NCI-H1417 (cell line): ENCODE results near the gene LBX1.

Source experiments
- DNase-seq, 3 experiments: peaks; one replicate each; lab custom pipeline; 2025; lab: John Stamatoyannopoulos, UW

The LBX1 gene

DNA sequence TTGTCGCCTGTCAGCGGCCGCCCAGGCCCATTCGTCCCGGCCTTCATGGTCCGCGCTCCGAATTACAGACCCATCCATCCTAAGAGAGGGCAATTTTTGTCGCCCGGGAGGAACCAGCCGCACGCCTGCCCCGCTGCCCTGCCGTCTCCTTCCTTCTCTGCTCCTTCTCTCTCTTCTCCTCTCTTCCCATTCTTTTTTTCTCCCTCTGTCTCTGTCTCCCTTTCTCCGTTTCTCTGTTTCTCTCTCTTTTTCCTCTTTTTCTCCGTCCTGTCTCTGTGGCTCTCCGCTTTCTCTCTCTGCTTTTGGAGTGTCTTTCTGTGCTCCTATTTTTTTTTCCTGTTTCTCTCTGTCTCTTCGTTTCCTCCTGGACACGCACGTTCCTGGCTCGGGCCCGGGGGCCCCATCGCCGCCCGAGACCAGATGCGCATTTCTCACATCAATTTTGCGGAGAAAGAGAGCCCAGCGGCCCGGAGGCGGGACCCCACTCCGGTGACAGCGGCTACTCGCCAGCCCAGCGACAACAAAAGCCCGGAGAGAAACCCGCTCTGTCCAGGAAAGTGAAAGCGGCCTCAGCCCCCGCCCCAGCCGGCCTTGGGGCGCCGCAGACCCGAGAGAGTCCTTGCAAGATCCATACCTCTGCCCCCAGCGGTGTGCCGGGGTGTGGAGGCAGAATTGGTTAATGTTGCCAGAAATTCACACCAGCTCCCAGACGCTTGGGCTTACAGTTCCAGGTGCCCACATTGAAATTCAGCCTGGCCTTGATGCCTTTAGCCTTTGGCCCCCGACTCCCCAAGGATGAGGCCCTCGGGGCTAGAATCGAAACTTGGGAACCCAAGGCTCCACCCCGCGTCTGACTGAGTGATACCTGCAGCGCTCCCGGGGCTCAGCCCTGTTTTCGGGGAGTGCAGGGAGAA lies 4.1 kb downstream of the LBX1 start:
- peak in 2 of 3 experiments; percentile 36 to 57 for DNase-seq

DNA sequence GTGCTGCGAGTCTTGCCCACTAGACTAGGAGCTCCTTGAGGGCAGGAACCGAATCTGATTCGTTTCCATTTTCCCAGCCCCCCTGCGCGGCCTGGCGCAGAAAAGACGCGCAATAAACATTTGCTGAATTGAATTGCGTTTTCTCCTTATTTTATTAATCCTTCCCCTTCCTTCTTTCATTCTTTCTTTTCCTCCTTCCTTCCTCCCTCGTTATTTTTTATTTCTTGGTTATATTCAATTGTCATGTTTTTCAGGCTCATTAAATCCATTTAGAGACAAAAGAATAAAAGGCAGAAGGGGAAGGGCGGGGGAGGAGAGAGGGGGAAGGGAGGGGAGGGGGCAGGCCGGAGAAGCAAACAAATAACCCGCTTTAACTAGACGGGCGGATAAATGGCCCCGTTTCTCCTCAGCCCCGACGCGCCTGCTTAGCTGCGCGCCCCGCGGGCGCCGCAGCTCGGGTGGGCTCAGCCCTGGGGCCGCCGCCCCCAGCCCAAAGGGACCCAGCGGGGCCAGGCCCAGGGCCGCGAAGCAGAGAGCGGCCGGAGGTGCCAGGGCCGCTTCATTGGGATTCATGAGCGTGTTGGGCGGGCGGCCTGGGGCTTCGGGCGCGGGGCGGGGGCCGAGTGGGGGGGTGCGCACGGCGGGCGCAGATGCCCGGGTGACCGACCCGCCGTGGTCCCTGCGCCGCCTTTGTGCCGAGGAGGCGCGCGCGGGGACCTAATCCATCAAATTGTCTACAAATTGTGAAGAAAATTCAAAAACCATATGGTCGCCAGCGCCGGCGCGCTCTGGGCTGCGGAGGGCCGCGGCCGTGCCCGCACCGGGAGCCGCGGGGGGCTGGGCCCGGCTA lies 5.0 kb downstream of the LBX1 start:
- peak in 2 of 3 experiments; percentile 42 to 60 for DNase-seq

DNA sequence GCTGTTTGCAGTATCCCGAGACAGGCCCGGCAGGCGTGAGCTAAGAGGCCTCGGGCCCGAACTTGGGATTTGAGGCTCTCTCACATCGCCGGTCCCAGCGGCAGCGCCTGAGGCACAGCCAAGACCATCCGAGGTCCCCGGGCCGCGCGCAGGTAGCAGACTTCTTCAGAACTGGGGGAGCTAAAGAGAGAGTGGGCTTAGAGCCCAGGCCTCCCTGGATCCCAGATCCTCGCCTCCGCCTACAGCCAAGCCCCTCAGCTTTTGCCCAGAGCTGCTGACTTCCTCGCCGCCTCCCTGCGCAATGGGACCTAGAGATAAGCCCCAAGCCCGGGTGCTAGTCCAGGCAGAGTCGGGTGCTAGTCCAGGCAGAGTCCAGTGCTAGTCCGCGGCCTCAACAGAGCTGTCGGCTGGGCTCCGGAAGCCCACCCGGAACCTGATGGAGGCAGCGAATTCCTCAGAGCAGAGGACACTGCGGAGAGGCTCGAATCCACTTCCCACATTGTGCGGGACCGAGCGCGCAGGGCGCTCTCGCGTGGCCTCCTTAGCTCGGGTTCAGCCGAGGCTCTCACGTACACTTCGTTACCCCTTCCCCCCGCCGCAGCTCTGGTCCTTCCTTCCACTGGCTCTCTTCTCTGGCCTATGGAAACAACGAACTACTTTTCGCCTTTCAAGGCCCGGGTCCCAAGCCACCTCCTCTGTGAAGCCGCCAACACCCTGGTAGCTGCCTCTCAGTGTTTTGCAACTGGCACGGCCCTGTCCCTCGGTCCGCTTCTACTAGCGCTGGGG lies 5.8 kb downstream of the LBX1 start:
- DNase-seq = no peak

DNA sequence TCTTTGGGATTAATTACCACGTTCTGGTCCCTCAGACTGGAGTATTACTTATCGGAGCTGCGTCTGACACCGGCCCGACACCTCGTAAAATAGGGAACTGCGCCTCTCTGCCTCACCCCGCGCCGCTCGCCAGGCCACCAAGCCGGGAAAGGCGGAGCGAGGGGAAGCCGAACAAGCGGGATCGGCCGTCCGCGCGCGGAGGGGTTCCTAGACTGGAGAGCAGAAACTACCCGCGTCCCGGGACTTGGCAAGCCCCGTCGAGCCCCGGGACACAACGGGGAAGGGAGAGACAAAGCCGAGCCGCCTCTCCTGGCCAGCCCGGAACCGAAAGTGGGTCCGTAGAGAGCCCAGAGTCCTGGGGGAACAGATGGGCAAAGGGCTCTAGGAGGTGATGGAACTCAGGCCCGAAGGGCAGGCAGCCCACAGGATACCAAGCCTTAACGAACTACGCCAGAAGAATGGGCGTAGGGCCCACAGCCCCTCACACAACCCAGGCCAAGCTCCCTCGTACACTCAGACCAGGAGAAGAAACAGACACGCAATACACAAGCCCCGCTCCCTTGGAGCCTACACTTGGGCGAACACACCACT lies 6.5 kb downstream of the LBX1 start:
- DNase-seq = no peak

DNA sequence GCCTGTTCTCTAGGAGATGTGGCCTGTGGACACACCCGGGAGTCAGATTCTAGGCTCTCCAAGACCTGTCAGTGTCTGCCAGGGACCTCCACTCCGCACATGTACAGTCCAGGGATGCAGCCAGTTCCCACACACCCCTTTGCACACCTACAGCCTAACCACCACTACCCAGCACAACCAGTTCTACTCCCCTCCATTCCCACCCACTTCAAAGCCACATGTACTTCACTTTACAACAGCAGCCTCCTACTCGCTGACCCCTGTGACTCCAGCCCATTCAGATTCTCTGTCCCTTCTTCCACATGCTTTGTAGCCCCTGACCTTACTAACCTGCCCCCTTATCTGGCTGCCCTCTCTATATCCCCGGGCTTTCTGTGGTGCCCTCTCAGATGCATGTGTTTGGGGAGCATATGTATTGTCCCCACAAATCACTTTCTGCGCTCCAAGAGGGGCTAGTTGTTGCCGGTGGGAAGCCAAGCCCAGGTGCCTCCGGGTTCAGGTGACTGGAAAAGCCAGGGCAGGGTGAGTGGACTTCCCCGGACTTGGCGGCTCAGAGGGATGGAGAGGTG lies 7.2 kb downstream of the LBX1 start:
- no peak for DNase-seq

DNA sequence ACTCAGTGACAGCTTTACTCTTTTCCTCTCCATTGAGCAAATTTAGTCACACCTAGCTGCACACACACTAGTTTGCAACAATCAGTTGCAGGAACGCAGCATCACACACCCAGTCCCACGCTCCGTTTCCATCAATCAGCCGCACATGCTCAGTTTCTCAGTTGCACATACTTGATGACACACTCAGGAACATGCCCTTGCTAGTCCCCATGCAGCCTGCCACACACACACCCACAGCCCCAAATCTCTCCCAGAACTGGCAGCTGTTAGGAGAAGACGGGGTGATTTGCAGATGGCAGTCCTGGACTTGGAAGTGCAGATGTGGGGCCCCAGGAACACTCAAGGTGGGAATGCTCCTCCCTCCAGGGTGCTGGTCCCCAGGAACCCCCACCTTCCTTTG lies 7.7 kb downstream of the LBX1 start:
- DNase-seq = no peak

DNA sequence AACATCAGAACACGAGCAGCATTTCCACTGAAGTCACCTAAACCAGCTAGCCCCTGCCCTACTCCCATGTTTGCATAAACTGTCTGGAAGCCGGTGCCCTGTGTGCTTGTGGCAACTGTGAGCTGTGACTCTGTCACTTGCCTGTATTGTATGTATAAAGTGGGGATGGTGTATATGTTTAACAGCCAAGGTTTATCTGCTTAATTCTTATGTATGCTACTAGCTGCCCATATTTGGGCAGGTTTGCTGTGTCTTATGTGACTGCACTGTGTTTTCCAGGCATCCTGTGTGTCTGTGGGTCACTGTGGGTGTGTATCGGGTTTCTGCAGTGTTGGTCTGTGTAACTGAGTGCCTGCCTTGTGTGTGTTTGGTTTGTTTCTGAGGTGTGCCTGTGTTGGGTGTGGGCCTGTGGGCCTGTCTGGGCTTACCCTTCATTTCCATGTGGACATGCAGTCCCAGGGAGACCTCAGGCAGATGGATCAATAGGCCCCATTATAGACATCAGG lies 9.3 kb downstream of the LBX1 start:
- DNase-seq = no peak

DNA sequence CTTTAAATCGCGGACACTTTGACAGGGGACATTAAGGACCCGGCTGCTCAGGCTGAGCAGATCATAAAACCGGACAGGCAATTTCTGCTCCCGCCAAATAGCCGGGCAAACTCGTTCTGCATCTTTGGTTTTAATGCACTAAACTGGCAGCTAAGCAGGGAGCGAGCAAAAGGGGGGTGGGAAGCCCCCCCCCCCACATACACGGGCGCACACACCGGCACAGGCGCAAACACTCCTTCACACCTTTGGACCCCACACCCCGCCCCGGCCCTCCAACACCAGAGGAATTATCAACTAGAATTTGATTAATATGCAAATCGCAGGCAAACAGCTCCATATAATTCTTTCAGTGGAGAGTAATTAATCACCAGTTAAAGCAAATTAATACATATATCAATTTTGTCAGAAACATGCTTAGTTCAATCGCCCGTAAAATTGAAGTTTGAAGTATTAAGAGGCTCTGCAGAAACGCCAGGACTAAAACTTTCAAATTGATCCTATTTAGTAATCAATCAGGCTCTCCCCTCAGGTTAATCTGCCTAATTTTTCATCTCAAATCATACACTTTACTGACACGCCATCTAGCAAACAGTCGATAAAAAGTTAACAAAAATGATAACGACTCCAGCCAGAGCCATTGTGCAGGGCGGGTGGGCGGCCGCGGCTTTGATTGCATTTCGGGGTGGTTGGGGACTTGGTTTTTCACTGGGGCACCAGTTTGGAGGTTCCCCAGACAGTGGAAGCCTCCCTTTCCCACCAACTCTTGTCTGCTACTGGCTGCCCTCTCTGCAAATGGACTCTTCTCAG lies 9.9 kb downstream of the LBX1 start:
- DNase-seq = no peak

DNA sequence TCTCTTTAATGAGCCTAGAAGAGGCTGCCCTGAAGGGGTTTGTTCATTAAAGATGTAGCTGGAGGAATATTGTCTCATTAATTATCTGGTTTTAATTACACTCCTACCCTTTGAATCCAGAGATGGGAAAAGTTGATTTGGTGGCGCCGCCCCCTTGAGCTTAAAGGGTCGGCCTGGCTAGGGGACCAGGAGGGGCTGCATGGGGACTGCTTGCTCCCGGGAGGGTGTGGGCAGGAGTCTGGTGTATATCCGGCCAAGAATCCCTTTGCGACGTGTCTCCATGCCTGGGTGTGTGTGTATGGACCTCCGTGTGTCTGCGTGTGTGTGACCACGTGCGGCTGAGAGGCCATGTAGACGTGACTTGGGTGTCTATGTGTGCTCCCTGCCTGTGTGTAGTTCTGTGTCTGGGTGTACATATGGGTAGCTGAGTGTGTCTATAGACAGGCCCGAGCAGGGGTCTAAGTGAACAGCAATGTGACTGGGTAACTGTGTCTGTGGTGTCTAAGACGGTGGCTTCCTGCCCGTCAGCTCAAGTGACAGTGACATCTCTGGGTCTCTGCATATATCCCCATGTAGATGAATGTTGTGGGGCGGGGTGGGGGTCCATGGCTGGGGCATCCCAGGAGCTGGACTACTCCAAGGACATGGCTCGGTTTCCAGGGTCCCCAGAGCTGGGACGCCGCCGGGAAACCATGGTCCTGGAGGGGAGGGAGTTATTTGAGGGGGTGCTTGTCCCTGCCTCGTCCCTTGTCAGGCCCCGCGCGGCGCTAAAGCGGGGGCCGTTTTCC lies 10.7 kb downstream of the LBX1 start:
- no peak for DNase-seq

DNA sequence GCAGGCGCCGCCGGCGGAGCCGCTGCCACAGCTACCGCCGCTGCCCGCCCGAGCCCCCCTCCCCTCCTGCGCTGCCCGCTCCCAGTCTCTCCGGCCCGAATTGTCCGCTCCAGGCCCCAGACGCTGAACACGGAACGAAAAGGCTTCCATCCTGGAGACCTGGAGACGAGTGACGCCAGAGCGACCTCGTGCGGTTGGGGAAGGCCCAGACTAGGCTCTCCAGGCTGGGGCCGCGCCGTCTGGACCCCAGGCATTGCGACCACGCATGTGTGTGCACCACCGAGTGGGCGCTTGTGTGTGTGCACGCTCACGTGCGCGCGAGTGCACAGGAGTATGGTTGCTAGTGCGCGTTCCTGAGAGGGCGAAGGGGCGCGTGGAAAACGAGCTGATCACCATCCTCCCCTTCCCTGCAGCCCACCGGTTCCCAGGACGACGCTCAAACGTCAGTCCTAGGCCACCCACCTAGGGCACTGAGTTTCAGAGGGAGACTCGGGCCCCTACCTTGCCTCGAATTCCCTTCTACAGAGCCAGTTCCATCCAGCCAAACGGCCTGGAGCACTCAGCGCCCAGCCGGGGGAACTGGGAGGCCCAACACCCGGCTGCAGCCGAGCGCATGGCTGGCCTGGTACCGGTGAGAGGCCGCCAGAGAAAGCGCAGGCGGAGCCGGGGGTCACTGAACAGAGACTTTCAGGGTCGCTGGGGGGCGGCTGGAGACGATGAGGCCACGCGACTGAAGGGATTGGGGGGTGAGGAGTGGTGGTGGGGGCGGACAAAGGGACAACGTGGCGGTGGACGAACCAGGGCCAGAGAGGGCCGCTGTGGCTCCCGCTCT lies 11.6 kb downstream of the LBX1 start:
- DNase-seq = peak in 1 of 3 experiments; percentile 48

DNA sequence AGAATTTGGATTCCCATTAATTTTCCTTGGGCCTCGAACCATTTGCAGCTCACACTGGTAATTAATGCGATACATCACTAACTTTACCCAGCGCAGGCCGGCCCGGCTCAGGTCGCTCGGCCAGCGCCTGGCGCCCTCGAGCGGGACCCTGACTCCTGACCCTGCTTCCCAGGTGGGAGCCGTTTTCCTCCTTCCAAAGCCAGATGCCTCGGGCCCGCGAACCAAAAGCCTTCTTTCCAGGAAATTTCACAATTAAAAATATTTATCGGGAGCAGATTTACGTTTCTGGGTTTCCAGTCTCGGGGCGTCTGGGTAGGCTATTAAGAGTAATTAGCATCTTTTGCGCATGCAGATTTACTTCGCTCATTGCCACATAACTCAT lies 12.2 kb downstream of the LBX1 start:
- no peak for DNase-seq

DNA sequence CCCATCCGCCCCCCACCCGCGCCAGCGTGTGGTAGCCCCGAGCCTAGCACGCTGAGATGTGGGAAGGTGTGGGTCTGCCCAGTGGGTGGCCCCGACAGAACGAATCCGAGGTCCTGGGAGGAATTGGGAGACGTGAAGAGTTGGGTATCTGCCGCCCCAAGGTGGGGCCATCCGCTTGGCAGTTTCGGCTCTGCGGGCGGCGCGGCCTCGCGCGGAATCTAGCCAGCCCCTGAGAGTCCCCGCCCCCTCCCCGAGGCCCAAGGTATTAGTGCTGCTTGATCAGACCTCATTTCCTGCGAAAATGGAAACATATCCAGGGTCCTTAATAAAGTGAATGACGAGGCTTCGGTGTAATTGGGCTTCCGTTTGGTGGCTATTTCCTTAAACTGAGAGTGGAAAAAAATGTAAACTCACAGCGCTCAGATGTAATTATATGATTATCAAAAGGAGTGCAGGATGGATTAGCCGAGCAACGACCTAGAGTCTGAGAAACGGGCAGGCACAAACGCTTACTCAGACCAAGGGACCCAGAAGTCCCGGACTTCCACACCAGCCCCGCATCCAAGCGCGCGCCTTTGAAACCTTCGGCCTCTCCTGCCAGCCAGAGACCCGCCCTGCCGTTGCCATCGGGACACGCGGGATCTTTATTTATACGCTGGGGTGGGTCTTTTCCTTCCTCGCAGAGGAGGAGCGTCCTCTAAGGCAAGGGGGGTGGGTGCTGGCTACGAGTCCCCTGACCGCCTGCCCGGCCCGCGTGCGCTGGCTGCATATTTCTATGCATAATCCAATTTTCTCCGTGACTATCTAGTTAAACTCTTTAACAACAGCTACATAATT lies 12.8 kb downstream of the LBX1 start:
- peak in 2 of 3 experiments; percentile 60 to 76 for DNase-seq

DNA sequence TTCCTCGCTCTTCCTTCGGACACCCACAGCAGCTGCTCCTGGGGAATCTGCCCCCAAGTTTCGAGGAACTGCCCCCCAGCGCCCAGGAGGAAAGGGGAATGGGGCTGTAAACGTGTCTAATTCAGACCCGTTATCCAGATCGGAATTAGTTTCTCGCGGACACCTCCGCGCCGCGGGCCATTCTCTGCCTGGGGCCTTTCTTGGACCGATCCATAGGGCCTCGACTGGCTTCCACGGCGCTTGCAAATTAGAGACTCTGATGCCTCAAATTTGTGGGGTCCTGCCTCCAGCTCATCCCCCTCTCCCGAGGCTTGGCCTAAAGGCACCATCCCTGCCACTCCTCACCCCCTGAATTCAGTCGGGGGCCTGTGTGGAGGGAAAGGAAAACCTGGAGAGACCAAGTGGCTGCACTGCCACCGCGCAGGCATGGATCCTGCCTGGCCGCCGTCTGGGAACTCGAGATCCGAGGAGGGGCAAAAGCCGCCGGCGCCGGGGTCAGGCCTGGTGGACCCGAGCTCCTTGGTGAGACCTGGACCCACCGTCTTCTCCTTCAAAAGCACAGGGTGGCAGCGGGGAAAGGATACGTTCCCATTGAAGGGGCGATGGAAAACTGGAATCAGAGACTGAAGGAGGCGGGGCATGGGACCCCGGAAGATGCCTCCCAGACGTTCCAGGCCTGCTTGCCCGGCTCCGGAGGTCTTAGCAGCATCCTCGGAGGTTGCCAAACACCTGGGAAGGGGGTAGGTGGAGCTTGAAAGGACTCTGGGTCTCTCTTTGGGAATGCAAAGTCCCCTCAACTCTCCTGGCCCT lies 13.7 kb downstream of the LBX1 start:
- DNase-seq = peak in 2 of 3 experiments; percentile 70 to 71

DNA sequence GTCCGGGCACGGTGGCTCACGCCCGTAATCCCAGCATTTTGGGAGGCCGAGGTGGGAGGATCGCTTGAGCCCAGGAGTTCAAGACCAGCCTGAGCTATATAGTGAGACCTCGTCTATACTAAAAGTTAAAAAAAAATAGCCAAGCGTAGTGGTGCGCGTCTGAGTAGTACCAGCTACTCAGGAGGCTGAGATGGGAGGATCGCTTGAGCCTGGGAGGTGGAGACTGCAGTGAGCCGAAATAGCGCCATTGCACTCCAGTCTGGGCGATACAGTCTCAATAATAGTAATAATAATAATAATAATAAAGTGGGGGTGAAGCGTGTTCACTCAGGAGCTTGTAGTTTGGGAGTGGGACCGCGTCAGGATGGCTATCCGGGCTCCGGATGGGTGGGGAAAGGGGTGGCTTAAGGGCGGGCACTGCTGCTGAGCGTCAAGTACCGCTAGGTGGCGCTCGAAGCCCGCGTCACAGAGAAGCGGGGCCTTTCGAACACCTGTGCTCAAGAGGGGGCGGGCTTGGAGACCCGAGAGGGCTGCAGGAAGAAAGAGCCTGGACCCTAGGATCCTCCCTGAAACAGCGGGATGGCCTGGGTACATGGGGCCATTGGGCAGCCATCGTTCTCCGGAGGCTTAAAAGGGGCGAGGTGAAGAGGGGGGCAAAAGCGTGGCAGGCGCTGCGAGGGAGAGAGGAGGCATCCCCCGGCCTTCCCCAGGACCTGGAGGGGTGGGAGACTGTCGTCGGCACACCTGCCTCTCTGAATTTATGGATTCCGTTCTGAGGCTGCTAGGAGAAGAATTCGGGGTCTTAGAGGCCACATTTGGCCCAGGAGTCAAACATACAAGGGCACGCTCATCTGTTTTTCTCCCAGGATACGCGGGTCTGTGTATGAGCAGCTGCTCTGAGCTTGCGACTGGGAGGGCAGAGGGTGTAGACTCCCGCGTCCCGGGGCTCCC lies 14.5 kb downstream of the LBX1 start:
- DNase-seq = peak; percentile 76 to 88 (median 79)

DNA sequence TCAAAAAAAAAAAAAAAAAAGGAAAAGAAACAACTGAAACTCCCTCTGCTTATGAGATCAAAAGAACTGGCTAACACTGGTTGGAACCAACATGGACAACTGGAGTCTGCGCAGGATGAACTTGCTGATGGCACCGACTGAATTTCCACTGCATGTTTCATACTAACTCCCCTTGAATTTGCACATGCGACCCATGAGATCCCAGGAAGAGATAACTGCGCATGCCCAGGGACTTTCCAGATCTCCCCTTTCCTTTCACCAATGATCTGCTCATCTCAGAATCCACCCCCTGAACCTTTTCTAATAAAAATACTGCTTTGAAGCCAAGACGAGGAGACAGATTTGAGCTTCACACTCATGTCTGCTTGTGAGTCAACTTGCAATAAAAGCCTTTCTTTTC lies 20.7 kb downstream of the LBX1 start:
- no peak for DNase-seq

DNA sequence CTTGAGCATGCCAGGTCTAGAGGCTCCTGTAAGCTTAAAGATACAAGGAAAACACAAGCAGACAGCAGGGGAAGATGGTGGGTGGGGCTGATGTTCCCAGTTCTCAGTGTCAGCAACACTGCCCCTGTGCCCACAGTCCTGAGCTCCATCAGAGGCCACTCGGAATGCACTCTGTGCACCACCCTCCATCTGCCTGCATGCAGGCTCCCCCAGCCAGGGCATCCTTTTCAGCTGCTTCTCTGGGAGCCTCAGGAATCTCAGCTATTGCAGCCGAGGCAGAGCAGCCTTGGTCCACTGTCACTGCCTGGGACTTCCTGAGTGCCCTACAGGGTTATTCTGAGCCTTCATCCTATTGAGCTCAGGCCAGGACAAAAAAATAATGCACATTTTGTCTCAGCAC lies 22.2 kb downstream of the LBX1 start:
- DNase-seq = no peak
